Endothelial cell of umbilical vein (primary cell): Measurements from ENCODE around the gene RYR2.

ENCODE experiments used
- EZH2 ChIP-seq: IDR thresholded peaks from 2 replicates; pipeline ENCODE4 v1.6.1; 2012; ENCODE audit warnings: borderline replicate concordance, low read depth, mild to moderate bottlenecking, moderate library complexity, low read length, inconsistent platforms; ENCODE audit not compliant: severe bottlenecking
- JUN ChIP-seq: IDR thresholded peaks from 2 replicates; pipeline ENCODE4 v1.6.1; 2011; ENCODE audit warnings: borderline replicate concordance, low read depth; ENCODE audit not compliant: insufficient read length, insufficient read depth
- POLR2A ChIP-seq: IDR thresholded peaks from 2 replicates; pipeline ENCODE4 v1.6.1; 2012; ENCODE audit warnings: low read depth, mild to moderate bottlenecking, control low read depth, low read length
- POLR2AphosphoS5 ChIP-seq: IDR thresholded peaks from 2 replicates; pipeline ENCODE4 v1.6.1; 2012; ENCODE audit warnings: low read depth, mild to moderate bottlenecking, control low read depth, low read length, moderate library complexity; ENCODE audit not compliant: insufficient read depth
- TF ChIP-seq, protein P1 (sequence below), 2 donors: IDR thresholded peaks; 1 replicate in 1 of 2; 2 replicates in 1 of 2; pipeline ENCODE4 v1.5.1; 2011; ENCODE audit warnings: low read length in 2 of 2, mild to moderate bottlenecking in 2 of 2, moderate library complexity in 2 of 2, control low read depth in 1 of 2, inconsistent platforms in 1 of 2, low read depth in 1 of 2; ENCODE audit not compliant: insufficient read depth in 1 of 2; ENCODE audit errors: extremely low read depth in 1 of 2
- TF ChIP-seq, protein P2 (sequence below): IDR thresholded peaks from 2 replicates; pipeline ENCODE4 v1.6.1; 2011; ENCODE audit not compliant: insufficient read depth, insufficient read length

- TF ChIP-seq, protein P1, sequence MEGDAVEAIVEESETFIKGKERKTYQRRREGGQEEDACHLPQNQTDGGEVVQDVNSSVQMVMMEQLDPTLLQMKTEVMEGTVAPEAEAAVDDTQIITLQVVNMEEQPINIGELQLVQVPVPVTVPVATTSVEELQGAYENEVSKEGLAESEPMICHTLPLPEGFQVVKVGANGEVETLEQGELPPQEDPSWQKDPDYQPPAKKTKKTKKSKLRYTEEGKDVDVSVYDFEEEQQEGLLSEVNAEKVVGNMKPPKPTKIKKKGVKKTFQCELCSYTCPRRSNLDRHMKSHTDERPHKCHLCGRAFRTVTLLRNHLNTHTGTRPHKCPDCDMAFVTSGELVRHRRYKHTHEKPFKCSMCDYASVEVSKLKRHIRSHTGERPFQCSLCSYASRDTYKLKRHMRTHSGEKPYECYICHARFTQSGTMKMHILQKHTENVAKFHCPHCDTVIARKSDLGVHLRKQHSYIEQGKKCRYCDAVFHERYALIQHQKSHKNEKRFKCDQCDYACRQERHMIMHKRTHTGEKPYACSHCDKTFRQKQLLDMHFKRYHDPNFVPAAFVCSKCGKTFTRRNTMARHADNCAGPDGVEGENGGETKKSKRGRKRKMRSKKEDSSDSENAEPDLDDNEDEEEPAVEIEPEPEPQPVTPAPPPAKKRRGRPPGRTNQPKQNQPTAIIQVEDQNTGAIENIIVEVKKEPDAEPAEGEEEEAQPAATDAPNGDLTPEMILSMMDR (IDR thresholded peaks at IDR 0.05; ENCODE audit: extremely low read depth in 1 of 2, insufficient read depth in 1 of 2, low read depth in 1 of 2, low read length in 2 of 2): no peak
- TF ChIP-seq POLR2A: no peak
- TF ChIP-seq POLR2AphosphoS5: no peak
- TF ChIP-seq, protein P2, sequence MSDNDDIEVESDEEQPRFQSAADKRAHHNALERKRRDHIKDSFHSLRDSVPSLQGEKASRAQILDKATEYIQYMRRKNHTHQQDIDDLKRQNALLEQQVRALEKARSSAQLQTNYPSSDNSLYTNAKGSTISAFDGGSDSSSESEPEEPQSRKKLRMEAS: no peak
- no peak for TF ChIP-seq JUN
- TF ChIP-seq EZH2: no peak
These were observed 592.9 kb downstream of the RYR2 start for GRCh38 chr1:237634922-237635321.
